ENCODE measurements around the gene ARHGEF16.

The ARHGEF16 gene

DNA sequence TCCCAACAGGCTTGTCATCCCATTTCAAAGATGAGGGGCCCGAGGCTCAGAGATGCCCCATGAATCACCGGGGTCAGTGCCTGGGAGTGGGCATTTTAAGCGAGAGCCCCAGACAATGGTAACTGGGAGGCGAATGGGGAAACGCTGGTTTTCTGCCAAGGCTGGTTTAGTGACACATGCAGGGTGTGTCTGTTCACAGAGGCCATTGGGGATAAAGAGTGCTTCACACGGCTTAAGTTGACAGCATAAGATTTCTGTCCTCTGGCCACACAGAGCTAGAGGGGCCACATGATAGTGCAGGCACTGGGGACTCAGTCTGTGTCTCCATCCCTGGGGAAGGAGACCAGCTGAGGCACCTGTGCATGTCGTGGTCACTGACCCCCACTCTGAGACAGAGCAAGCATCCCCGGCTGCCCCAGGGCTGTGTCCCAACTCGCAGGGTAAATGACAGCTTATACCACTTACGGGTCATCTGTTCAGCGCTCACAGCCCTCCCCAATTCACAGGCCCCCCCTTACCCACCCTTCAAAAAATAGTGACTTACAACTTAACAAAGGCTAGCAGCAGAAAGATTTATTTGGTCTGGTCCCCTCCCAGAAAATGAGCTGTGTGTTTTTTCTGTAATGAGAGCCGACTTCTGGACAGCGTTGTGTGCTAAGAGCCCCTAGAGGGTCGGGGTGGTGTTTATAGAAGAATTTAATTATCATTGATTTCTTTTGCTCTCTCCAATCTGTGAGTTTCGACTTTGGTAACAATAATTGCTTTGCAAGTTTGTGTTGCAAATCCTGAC lies 34.9 kb upstream of the ARHGEF16 start (continued):
- TF ChIP-seq SP3 (tag by site-specific recombination; IDR thresholded peaks at IDR 0.05) (no peak), ZNF521 (tag by site-specific recombination; IDR thresholded peaks at IDR 0.05) (no peak), ZNF785 (tag by site-specific recombination; IDR thresholded peaks at IDR 0.05) (no peak), SETDB1 (IDR thresholded peaks at IDR 0.05; ENCODE audit: insufficient read length, low read length) (no peak), ZNF513 (tag by site-specific recombination; IDR thresholded peaks at IDR 0.05) (peak; percentile 32; the same call in 1 of the 2 replicates), ZNF394 (tag by site-specific recombination; IDR thresholded peaks at IDR 0.05; ENCODE audit: borderline replicate concordance) (no peak), ZXDB (tag by site-specific recombination; IDR thresholded peaks at IDR 0.05) (peak; percentile 82), ZNF133 (tag by site-specific recombination; IDR thresholded peaks at IDR 0.05) (no peak), ZEB2 (tag by site-specific recombination; IDR thresholded peaks at IDR 0.05) (peak; percentile 87; the same call in 1 of the 2 replicates), OSR2 (tag by site-specific recombination; IDR thresholded peaks at IDR 0.05) (peak; percentile 96), ZNF548 (tag by site-specific recombination; IDR thresholded peaks at IDR 0.05) (no peak), SP7 (tag by site-specific recombination; IDR thresholded peaks at IDR 0.05) (peak; percentile 87), ZNF202 (tag by site-specific recombination; IDR thresholded peaks at IDR 0.05; ENCODE audit: borderline replicate concordance) (no peak), ZNF341 (tag by site-specific recombination; IDR thresholded peaks at IDR 0.05; ENCODE audit: low read depth) (peak; percentile 31; the same call in 1 of the 2 replicates), ZNF239 (tag by site-specific recombination; IDR thresholded peaks at IDR 0.05) (no peak), ZNF596 (tag by site-specific recombination; IDR thresholded peaks at IDR 0.05) (peak; percentile 90), ZNF549 (tag by site-specific recombination; IDR thresholded peaks at IDR 0.05) (no peak), ZBTB20 (tag by site-specific recombination; IDR thresholded peaks at IDR 0.05) (peak; percentile 45; the same call in 1 of the 2 replicates)
- TF ChIP-seq, protein P1, sequence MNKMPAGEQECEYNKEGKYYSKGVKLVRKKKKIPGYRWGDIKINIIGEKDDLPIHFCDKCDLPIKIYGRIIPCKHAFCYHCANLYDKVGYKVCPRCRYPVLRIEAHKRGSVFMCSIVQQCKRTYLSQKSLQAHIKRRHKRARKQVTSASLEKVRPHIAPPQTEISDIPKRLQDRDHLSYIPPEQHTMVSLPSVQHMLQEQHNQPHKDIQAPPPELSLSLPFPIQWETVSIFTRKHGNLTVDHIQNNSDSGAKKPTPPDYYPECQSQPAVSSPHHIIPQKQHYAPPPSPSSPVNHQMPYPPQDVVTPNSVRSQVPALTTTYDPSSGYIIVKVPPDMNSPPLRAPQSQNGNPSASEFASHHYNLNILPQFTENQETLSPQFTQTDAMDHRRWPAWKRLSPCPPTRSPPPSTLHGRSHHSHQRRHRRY (tag by site-specific recombination; IDR thresholded peaks at IDR 0.05): no peak
- TF ChIP-seq, protein P2, sequence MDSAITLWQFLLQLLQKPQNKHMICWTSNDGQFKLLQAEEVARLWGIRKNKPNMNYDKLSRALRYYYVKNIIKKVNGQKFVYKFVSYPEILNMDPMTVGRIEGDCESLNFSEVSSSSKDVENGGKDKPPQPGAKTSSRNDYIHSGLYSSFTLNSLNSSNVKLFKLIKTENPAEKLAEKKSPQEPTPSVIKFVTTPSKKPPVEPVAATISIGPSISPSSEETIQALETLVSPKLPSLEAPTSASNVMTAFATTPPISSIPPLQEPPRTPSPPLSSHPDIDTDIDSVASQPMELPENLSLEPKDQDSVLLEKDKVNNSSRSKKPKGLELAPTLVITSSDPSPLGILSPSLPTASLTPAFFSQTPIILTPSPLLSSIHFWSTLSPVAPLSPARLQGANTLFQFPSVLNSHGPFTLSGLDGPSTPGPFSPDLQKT (IDR thresholded peaks at IDR 0.05; ENCODE audit: borderline replicate concordance, low read depth, low read length): no peak
- TF ChIP-seq, protein P3, sequence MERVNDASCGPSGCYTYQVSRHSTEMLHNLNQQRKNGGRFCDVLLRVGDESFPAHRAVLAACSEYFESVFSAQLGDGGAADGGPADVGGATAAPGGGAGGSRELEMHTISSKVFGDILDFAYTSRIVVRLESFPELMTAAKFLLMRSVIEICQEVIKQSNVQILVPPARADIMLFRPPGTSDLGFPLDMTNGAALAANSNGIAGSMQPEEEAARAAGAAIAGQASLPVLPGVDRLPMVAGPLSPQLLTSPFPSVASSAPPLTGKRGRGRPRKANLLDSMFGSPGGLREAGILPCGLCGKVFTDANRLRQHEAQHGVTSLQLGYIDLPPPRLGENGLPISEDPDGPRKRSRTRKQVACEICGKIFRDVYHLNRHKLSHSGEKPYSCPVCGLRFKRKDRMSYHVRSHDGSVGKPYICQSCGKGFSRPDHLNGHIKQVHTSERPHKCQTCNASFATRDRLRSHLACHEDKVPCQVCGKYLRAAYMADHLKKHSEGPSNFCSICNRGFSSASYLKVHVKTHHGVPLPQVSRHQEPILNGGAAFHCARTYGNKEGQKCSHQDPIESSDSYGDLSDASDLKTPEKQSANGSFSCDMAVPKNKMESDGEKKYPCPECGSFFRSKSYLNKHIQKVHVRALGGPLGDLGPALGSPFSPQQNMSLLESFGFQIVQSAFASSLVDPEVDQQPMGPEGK (tag by site-specific recombination; IDR thresholded peaks at IDR 0.05): peak; percentile 41
- TF ChIP-seq, protein P4, sequence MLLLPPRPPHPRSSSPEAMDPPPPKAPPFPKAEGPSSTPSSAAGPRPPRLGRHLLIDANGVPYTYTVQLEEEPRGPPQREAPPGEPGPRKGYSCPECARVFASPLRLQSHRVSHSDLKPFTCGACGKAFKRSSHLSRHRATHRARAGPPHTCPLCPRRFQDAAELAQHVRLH (tag by site-specific recombination; IDR thresholded peaks at IDR 0.05): peak; percentile 65; the same call in 1 of the 2 replicates
- TF ChIP-seq, protein P5, sequence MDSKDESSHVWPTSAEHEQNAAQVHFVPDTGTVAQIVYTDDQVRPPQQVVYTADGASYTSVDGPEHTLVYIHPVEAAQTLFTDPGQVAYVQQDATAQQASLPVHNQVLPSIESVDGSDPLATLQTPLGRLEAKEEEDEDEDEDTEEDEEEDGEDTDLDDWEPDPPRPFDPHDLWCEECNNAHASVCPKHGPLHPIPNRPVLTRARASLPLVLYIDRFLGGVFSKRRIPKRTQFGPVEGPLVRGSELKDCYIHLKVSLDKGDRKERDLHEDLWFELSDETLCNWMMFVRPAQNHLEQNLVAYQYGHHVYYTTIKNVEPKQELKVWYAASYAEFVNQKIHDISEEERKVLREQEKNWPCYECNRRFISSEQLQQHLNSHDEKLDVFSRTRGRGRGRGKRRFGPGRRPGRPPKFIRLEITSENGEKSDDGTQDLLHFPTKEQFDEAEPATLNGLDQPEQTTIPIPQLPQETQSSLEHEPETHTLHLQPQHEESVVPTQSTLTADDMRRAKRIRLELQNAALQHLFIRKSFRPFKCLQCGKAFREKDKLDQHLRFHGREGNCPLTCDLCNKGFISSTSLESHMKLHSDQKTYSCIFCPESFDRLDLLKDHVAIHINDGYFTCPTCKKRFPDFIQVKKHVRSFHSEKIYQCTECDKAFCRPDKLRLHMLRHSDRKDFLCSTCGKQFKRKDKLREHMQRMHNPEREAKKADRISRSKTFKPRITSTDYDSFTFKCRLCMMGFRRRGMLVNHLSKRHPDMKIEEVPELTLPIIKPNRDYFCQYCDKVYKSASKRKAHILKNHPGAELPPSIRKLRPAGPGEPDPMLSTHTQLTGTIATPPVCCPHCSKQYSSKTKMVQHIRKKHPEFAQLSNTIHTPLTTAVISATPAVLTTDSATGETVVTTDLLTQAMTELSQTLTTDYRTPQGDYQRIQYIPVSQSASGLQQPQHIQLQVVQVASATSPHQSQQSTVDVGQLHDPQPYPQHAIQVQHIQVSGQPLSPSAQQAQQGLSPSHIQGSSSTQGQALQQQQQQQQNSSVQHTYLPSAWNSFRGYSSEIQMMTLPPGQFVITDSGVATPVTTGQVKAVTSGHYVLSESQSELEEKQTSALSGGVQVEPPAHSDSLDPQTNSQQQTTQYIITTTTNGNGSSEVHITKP (tag by site-specific recombination; IDR thresholded peaks at IDR 0.05): 0 out of 2 replicates have a peak, but pooled peaks have one; percentile 19
- TF ChIP-seq, protein P6, sequence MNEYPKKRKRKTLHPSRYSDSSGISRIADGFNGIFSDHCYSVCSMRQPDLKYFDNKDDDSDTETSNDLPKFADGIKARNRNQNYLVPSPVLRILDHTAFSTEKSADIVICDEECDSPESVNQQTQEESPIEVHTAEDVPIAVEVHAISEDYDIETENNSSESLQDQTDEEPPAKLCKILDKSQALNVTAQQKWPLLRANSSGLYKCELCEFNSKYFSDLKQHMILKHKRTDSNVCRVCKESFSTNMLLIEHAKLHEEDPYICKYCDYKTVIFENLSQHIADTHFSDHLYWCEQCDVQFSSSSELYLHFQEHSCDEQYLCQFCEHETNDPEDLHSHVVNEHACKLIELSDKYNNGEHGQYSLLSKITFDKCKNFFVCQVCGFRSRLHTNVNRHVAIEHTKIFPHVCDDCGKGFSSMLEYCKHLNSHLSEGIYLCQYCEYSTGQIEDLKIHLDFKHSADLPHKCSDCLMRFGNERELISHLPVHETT (tag by site-specific recombination; IDR thresholded peaks at IDR 0.05): no peak
